Right lobe of liver (tissue), 4 donors: Measurements from ENCODE around the gene PRSS16.

Experiments
- POLR2A ChIP-seq: fragments of 450-650 bp; IDR thresholded peaks from one replicate; pipeline ENCODE4 v1.6.1; 2017; ENCODE audit warnings: antibody characterized with exemption, mild to moderate bottlenecking
- TF ChIP-seq, protein P1 (sequence below), 4 donors: fragments of 200-600 bp in 3 of 4; fragments of 450-650 bp in 1 of 4; IDR thresholded peaks; one replicate each; pipeline versions ENCODE4 v1.5.1 to v1.8.0; 2016 to 2022; ENCODE audit warnings: antibody characterized with exemption in 4 of 4, mild to moderate bottlenecking in 2 of 4
- donor health status: DM: no; HTN: no; CAD: no.
- donor health status: DM: no; HTN: no; CAD: no.
- donor health status: DM: no; HTN: yes; CAD: no.

DNA sequence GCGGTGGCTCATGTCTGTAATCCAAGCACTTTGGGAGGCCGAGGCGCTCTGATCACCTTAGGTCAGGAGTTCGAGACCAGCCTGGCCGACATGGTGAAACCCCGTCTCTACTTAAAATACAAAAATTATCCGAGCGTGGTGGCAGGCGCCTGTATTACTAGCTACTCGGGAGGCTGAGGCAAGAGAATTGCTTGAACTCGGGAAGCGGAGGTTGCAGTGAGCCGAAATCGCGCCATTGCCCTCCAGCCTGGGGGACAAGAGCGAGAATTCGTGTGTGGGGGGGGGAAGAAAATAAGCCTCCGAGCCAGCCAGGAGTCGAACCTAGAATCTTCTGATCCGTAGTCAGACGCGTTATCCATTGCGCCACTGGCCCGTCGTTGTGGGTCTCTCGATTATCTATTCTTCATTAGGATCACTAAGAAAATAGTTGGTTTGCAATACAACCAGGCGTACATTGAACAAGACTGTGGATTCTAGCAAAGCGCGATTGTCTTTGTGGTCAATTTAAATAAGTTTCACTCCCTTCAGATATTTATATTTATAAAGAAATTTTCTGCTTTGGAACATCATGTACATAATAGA lies 33.9 kb upstream of the PRSS16 start:
- TF ChIP-seq, protein P1, sequence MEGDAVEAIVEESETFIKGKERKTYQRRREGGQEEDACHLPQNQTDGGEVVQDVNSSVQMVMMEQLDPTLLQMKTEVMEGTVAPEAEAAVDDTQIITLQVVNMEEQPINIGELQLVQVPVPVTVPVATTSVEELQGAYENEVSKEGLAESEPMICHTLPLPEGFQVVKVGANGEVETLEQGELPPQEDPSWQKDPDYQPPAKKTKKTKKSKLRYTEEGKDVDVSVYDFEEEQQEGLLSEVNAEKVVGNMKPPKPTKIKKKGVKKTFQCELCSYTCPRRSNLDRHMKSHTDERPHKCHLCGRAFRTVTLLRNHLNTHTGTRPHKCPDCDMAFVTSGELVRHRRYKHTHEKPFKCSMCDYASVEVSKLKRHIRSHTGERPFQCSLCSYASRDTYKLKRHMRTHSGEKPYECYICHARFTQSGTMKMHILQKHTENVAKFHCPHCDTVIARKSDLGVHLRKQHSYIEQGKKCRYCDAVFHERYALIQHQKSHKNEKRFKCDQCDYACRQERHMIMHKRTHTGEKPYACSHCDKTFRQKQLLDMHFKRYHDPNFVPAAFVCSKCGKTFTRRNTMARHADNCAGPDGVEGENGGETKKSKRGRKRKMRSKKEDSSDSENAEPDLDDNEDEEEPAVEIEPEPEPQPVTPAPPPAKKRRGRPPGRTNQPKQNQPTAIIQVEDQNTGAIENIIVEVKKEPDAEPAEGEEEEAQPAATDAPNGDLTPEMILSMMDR (IDR thresholded peaks at IDR 0.05): no peak
- no peak for TF ChIP-seq POLR2A
